GM23338 (cell line): ENCODE data around the gene DUOX1. TPM values are rescaled to one million over a fixed set of nuclear protein-coding genes. Genes with fewer than 3 reads are reported as not detected.

Experiments used
- ATAC-seq: fragments of 200-7000 bp; cut with Tn5 transposase; 3 replicates; pipeline ENCODE4 v1.9.1; 2020
- DNase-seq: peaks from one replicate; pipeline ENCODE4 v3.0.0-alpha.2; 2015; ENCODE audit warnings: low spot score
- H2AFZ ChIP-seq: fragments of 200-600 bp; sonication (generic); 2 replicates; pipeline ENCODE4 v1.8.0; 2016; ENCODE audit warnings: antibody characterized with exemption, mild to moderate bottlenecking, moderate library complexity
- H3F3A ChIP-seq: fragments of 200-600 bp; sonication (generic); replicated peaks from 2 replicates; pipeline ENCODE4 v1.8.0; 2017; ENCODE audit warnings: antibody characterized with exemption, mixed run types, low read depth
- H3K27ac ChIP-seq: fragments of 200-600 bp; sonication (generic); 2 replicates; pipeline ENCODE4 v1.6.1; 2016; ENCODE audit warnings: low read depth
- H3K27me3 ChIP-seq: fragments of 200-600 bp; sonication (generic); 2 replicates; pipeline ENCODE4 v1.8.0; 2016; ENCODE audit warnings: mild to moderate bottlenecking, mixed run types, moderate library complexity; ENCODE audit not compliant: insufficient read depth
- H3K36me3 ChIP-seq: fragments of 200-600 bp; sonication (generic); 2 replicates; pipeline ENCODE4 v1.8.0; 2016; ENCODE audit warnings: mild to moderate bottlenecking; ENCODE audit not compliant: insufficient read depth
- H3K4me1 ChIP-seq: fragments of 200-600 bp; sonication (generic); 2 replicates; pipeline ENCODE4 v1.8.0; 2016; ENCODE audit warnings: mild to moderate bottlenecking, moderate library complexity; ENCODE audit not compliant: insufficient read depth
- H3K4me2 ChIP-seq: fragments of 200-600 bp; sonication (generic); 2 replicates; pipeline ENCODE4 v1.7.1; 2017; ENCODE audit warnings: mixed run types
- H3K4me3 ChIP-seq: fragments of 200-600 bp; sonication (generic); 2 replicates; pipeline ENCODE4 v1.6.1; 2016; ENCODE audit warnings: mixed run types
- H3K79me2 ChIP-seq: fragments of 200-600 bp; sonication (generic); replicated peaks from 2 replicates; pipeline ENCODE4 v1.8.0; 2017; ENCODE audit warnings: mild to moderate bottlenecking; ENCODE audit not compliant: insufficient read depth
- H3K9me2 ChIP-seq: fragments of 200-600 bp; sonication (generic); 2 replicates; pipeline ENCODE4 v1.8.0; 2017; ENCODE audit not compliant: insufficient read depth
- H4K20me1 ChIP-seq: fragments of 200-600 bp; sonication (generic); replicated peaks from 2 replicates; pipeline ENCODE4 v1.8.0; 2017; ENCODE audit warnings: mild to moderate bottlenecking; ENCODE audit not compliant: insufficient read depth
- H3K27ac Mint-ChIP-seq: 2 replicates; pipeline ENCODE4 v1.8.0; 2020; ENCODE audit warnings: inconsistent platforms, mild to moderate bottlenecking, moderate library complexity, mixed read lengths
- H3K27me3 Mint-ChIP-seq: 3 replicates; pipeline ENCODE4 v1.8.0; 2022; ENCODE audit warnings: low read depth, mild to moderate bottlenecking, moderate library complexity, mixed read lengths, inconsistent platforms; ENCODE audit not compliant: insufficient read depth, poor library complexity
- H3K36me3 Mint-ChIP-seq: 3 replicates; pipeline ENCODE4 v1.8.0; 2021; ENCODE audit warnings: low read depth, mild to moderate bottlenecking, inconsistent platforms, moderate library complexity, mixed read lengths
- H3K4me1 Mint-ChIP-seq: 3 replicates; pipeline ENCODE4 v1.8.0; 2020; ENCODE audit warnings: mild to moderate bottlenecking, inconsistent platforms, mixed read lengths
- H3K4me3 Mint-ChIP-seq: 3 replicates; pipeline ENCODE4 v1.8.0; 2021; ENCODE audit warnings: moderate library complexity, mild to moderate bottlenecking, inconsistent platforms, mixed read lengths
- H3K9me3 Mint-ChIP-seq: 3 replicates; pipeline ENCODE4 v1.8.0; 2020; ENCODE audit warnings: moderate library complexity, mild to moderate bottlenecking, inconsistent platforms, mixed read lengths
- EZH2 ChIP-seq: fragments of 200-600 bp; sonication (generic); IDR thresholded peaks from one replicate; pipeline ENCODE4 v1.8.0; 2017; ENCODE audit warnings: antibody characterized with exemption, mild to moderate bottlenecking, low read depth; ENCODE audit not compliant: unreplicated experiment
- EZH2phosphoT487 ChIP-seq: fragments of 200-600 bp; sonication (generic); IDR thresholded peaks from one replicate; pipeline ENCODE4 v1.8.1; 2018; ENCODE audit warnings: antibody characterized with exemption; ENCODE audit not compliant: unreplicated experiment
- JUNB ChIP-seq: IDR thresholded peaks from one replicate; pipeline ENCODE4 v1.6.1; 2016; ENCODE audit warnings: antibody characterized with exemption; ENCODE audit not compliant: unreplicated experiment
- NANOG ChIP-seq: IDR thresholded peaks from 2 replicates; pipeline ENCODE4 v1.6.1; 2016; ENCODE audit warnings: antibody characterized with exemption, borderline replicate concordance
- POLR2AphosphoS5 ChIP-seq: IDR thresholded peaks from 2 replicates; pipeline ENCODE4 v1.6.1; 2016; ENCODE audit warnings: antibody characterized with exemption, low read depth
- STAT1 ChIP-seq: IDR thresholded peaks from one replicate; pipeline ENCODE4 v1.6.1; 2016; ENCODE audit warnings: antibody characterized with exemption; ENCODE audit not compliant: unreplicated experiment
- ZNF331 ChIP-seq: fragments of 250-450 bp; sonication (Bioruptor Pico); IDR thresholded peaks from 2 replicates; pipeline ENCODE4 v1.5.0; 2020; ENCODE audit warnings: low read depth, mild to moderate bottlenecking, moderate library complexity
- polyA plus RNA-seq: library from polyadenylated mRNA; unstranded; fragments of >200 nt; fragmentation: Nextera tagmentation; extraction: Ambion mirVana; gene quantifications from 2 replicates; pipeline ENCODE4 v1.2.1, GENCODE V29; 2016
- total RNA-seq: library from RNA; depleted of rRNA; stranded (reverse); fragments of >200 nt; shearing (Covaris generic); gene quantifications from 2 replicates; pipeline ENCODE4 v1.2.3, GENCODE V29; 2014
- TF ChIP-seq, protein P1 (sequence below), 2 experiments: fragments of 200-600 bp in 1 of 2; sonication (generic) in 1 of 2; conservative IDR thresholded peaks; 2 replicates each; pipeline versions ENCODE4 v1.5.1 to v1.6.1; 2016 to 2017; ENCODE audit warnings: antibody characterized with exemption in 2 of 2, low read depth in 2 of 2, mild to moderate bottlenecking in 2 of 2, moderate library complexity in 1 of 2
- TF ChIP-seq, protein P2 (sequence below): IDR thresholded peaks from 2 replicates; pipeline ENCODE4 v1.6.1; 2016; ENCODE audit warnings: antibody characterized with exemption
- TF ChIP-seq, protein P3 (sequence below): fragments of 250-450 bp; sonication (Bioruptor Pico); IDR thresholded peaks from 2 replicates; pipeline ENCODE4 v1.5.0; 2020; ENCODE audit warnings: mild to moderate bottlenecking, moderate library complexity

Gene DUOX1
- total and polyA plus RNA-seq, 2 experiments from 2014 or later = 0.69 to 0.73 TPM

DNA sequence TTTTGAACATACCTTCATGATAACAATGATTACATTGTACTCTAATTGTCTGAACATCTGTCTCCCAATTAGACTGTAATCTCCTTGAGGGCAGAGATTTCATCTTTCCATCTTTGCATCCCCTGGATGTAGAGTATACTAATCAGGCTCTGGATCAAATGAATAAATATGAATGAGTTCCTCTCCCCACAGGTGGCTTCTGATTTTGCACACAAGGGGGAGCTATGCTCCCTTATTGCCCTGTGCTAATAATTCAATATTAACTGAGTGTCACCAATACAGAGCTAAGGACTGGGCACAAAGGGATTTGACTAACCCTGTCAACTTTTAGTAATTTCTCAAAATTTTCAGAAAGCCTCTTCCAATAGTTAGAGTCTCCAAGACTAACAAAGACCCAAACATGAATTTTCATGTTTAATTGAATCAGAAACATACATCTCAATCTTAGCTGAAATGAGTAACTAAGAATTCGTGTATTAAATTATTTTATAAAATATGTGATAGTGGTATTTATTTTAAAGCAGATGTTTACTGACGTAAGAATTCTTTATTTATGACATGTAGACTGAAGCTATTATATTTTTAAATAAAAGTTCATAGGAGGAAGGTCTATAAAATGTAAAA, 3.1 kb upstream of the DUOX1 start:
- Mint-ChIP-seq H3K9me3 (no peaks in the 10 kb centered on the region), H3K4me1 (peaks cover 5% of the 10 kb centered on the region; the same call in 1 of the 3 replicates), H3K36me3 (no peaks in the 10 kb centered on the region), H3K27me3 (peaks cover 55% of the 10 kb centered on the region), H3K27ac (no peak overlapping the region), H3K4me3 (no peak overlapping the region)
- Histone ChIP-seq H3K27me3 (peaks cover 100% of the 10 kb centered on the region), H3K4me3 (no peak overlapping the region), H3K79me2 (no peaks in the 10 kb centered on the region), H3K27ac (no peak overlapping the region), H3K4me2 (no peak overlapping the region), H3F3A (no peaks in the 10 kb centered on the region), H4K20me1 (no peaks in the 10 kb centered on the region; the same call in 1 of the 2 replicates), H2AFZ (no peak overlapping the region), H3K9me2 (no peaks in the 10 kb centered on the region), H3K4me1 (peaks cover 16% of the 10 kb centered on the region; the same call in 1 of the 2 replicates), H3K36me3 (no peaks in the 10 kb centered on the region)
- DNase-seq (peak; percentile 46), ATAC-seq (no peak)
- TF ChIP-seq, protein P1, sequence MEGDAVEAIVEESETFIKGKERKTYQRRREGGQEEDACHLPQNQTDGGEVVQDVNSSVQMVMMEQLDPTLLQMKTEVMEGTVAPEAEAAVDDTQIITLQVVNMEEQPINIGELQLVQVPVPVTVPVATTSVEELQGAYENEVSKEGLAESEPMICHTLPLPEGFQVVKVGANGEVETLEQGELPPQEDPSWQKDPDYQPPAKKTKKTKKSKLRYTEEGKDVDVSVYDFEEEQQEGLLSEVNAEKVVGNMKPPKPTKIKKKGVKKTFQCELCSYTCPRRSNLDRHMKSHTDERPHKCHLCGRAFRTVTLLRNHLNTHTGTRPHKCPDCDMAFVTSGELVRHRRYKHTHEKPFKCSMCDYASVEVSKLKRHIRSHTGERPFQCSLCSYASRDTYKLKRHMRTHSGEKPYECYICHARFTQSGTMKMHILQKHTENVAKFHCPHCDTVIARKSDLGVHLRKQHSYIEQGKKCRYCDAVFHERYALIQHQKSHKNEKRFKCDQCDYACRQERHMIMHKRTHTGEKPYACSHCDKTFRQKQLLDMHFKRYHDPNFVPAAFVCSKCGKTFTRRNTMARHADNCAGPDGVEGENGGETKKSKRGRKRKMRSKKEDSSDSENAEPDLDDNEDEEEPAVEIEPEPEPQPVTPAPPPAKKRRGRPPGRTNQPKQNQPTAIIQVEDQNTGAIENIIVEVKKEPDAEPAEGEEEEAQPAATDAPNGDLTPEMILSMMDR (conservative IDR thresholded peaks at IDR 0.05; ENCODE audit: low read depth in 2 of 2) = peak; percentile 68 to 82
- TF ChIP-seq, protein P2, sequence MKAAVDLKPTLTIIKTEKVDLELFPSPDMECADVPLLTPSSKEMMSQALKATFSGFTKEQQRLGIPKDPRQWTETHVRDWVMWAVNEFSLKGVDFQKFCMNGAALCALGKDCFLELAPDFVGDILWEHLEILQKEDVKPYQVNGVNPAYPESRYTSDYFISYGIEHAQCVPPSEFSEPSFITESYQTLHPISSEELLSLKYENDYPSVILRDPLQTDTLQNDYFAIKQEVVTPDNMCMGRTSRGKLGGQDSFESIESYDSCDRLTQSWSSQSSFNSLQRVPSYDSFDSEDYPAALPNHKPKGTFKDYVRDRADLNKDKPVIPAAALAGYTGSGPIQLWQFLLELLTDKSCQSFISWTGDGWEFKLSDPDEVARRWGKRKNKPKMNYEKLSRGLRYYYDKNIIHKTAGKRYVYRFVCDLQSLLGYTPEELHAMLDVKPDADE = no peak
- TF ChIP-seq STAT1 = no peak
- peak; percentile 17 for TF ChIP-seq EZH2

DNA sequence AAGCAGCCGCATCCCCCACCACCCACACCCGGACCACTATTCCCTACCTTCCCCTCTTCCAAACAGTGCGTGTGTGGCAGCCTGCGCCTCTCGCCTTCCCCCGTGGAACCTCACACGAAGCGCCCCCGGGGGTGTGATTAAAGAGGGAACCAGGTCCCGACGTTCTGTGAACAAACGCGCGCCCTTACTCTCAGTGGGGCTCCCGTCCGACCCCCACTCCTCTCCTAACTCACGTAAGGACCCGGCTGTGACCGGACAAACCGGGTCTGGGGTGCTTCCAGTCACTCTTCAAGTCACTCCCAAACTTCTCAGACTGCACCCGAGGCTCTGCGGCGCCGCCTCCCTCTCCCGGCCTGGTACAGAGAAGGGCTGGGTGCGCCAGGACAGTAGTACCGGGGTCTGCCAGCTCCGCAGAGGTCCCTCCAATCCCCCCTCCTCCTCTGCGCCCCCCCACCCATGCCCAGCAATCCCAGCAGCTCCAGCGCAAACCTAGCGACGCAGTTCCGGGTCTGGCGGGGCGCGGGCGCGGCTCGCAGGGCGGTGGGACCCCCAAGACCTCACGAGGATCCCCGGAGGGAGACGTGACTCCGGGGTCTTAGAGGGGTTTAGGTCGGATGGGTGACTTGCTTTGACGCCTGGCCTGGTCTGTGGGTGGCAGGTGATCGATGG, 689 bp upstream of the DUOX1 start:
- Histone ChIP-seq H3K36me3 (no peaks in the 10 kb centered on the region), H3F3A (no peaks in the 10 kb centered on the region), H3K4me2 (peak overlapping the region; percentile 87), H2AFZ (peak overlapping the region; percentile 95), H3K9me2 (no peaks in the 10 kb centered on the region), H3K4me3 (peak overlapping the region; percentile 63), H3K27ac (no peak overlapping the region), H3K4me1 (peaks cover 16% of the 10 kb centered on the region; the same call in 1 of the 2 replicates), H3K79me2 (no peaks in the 10 kb centered on the region), H3K27me3 (peaks cover 100% of the 10 kb centered on the region), H4K20me1 (no peaks in the 10 kb centered on the region; the same call in 1 of the 2 replicates)
- H3K27me3 Mint-ChIP-seq = peaks cover 76% of the 10 kb centered on the region
- peak; percentile 39 for DNase-seq
- no peaks in the 10 kb centered on the region for H3K36me3 Mint-ChIP-seq
- peak overlapping the region; percentile 71 for H3K4me3 Mint-ChIP-seq
- peak; percentile 55 for ATAC-seq
- no peak overlapping the region for H3K27ac Mint-ChIP-seq
- H3K9me3 Mint-ChIP-seq = no peaks in the 10 kb centered on the region
- peaks cover 5% of the 10 kb centered on the region; the same call in 2 of the 3 replicates for H3K4me1 Mint-ChIP-seq
- TF ChIP-seq ZNF331 (no peak), POLR2AphosphoS5 (no peak), JUNB (no peak), EZH2phosphoT487 (peak; percentile 69), EZH2 (peak; percentile 63), NANOG (no peak), STAT1 (no peak)
- TF ChIP-seq, protein P3, sequence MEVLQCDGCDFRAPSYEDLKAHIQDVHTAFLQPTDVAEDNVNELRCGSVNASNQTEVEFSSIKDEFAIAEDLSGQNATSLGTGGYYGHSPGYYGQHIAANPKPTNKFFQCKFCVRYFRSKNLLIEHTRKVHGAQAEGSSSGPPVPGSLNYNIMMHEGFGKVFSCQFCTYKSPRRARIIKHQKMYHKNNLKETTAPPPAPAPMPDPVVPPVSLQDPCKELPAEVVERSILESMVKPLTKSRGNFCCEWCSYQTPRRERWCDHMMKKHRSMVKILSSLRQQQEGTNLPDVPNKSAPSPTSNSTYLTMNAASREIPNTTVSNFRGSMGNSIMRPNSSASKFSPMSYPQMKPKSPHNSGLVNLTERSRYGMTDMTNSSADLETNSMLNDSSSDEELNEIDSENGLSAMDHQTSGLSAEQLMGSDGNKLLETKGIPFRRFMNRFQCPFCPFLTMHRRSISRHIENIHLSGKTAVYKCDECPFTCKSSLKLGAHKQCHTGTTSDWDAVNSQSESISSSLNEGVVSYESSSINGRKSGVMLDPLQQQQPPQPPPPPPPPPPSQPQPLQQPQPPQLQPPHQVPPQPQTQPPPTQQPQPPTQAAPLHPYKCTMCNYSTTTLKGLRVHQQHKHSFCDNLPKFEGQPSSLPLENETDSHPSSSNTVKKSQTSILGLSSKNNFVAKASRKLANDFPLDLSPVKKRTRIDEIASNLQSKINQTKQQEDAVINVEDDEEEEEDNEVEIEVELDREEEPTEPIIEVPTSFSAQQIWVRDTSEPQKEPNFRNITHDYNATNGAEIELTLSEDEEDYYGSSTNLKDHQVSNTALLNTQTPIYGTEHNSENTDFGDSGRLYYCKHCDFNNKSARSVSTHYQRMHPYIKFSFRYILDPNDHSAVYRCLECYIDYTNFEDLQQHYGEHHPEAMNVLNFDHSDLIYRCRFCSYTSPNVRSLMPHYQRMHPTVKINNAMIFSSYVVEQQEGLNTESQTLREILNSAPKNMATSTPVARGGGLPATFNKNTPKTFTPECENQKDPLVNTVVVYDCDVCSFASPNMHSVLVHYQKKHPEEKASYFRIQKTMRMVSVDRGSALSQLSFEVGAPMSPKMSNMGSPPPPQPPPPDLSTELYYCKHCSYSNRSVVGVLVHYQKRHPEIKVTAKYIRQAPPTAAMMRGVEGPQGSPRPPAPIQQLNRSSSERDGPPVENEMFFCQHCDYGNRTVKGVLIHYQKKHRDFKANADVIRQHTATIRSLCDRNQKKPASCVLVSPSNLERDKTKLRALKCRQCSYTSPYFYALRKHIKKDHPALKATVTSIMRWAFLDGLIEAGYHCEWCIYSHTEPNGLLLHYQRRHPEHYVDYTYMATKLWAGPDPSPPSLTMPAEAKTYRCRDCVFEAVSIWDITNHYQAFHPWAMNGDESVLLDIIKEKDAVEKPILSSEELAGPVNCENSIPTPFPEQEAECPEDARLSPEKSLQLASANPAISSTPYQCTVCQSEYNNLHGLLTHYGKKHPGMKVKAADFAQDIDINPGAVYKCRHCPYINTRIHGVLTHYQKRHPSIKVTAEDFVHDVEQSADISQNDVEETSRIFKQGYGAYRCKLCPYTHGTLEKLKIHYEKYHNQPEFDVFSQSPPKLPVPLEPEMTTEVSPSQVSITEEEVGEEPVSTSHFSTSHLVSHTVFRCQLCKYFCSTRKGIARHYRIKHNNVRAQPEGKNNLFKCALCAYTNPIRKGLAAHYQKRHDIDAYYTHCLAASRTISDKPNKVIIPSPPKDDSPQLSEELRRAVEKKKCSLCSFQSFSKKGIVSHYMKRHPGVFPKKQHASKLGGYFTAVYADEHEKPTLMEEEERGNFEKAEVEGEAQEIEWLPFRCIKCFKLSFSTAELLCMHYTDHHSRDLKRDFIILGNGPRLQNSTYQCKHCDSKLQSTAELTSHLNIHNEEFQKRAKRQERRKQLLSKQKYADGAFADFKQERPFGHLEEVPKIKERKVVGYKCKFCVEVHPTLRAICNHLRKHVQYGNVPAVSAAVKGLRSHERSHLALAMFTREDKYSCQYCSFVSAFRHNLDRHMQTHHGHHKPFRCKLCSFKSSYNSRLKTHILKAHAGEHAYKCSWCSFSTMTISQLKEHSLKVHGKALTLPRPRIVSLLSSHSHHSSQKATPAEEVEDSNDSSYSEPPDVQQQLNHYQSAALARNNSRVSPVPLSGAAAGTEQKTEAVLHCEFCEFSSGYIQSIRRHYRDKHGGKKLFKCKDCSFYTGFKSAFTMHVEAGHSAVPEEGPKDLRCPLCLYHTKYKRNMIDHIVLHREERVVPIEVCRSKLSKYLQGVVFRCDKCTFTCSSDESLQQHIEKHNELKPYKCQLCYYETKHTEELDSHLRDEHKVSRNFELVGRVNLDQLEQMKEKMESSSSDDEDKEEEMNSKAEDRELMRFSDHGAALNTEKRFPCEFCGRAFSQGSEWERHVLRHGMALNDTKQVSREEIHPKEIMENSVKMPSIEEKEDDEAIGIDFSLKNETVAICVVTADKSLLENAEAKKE (CRISPR knock-in tag) = no peak
